Activated naive CD8-positive, alpha-beta T cell treated with anti-CD3 and anti-CD28 coated beads for 36 hours (primary cell): ENCODE results near the gene NRG3. TPM values are rescaled to one million over a fixed set of nuclear protein-coding genes. Genes with fewer than 3 reads are reported as not detected.

Source experiments
- DNase-seq: peaks from one replicate; pipeline ENCODE4 v3.0.0; 2021
- H3K27ac Mint-ChIP-seq: one replicate; pipeline ENCODE4 v1.8.0; 2022; ENCODE audit warnings: mild to moderate bottlenecking, moderate library complexity, mixed read lengths
- H3K27me3 Mint-ChIP-seq: one replicate; pipeline ENCODE4 v1.8.0; 2022; ENCODE audit warnings: mild to moderate bottlenecking, mixed read lengths
- H3K36me3 Mint-ChIP-seq: one replicate; pipeline ENCODE4 v1.8.0; 2021; ENCODE audit warnings: mild to moderate bottlenecking, mixed read lengths
- H3K4me1 Mint-ChIP-seq: one replicate; pipeline ENCODE4 v1.8.0; 2021; ENCODE audit warnings: mixed read lengths
- H3K4me3 Mint-ChIP-seq: one replicate; pipeline ENCODE4 v1.8.0; 2022; ENCODE audit warnings: mild to moderate bottlenecking, moderate library complexity, mixed read lengths
- H3K9me3 Mint-ChIP-seq: one replicate; pipeline ENCODE4 v1.8.0; 2022; ENCODE audit warnings: mixed read lengths
- total RNA-seq, 2 experiments: library from RNA; stranded (reverse); gene quantifications; one replicate each; pipeline ENCODE4 v1.2.3, GENCODE V29; 2021

The NRG3 gene
- total RNA-seq, 2 experiments from 2014 or later = not detected

- H3K36me3 Mint-ChIP-seq = no peaks in the 10 kb centered on the region
Observed at GRCh38 chr10:82256275-82256674, 381.3 kb downstream of the NRG3 start.

GRCh38 chr10:82266438-82266837 is 391.4 kb downstream of the NRG3 start:
- no peak for DNase-seq
- no peak overlapping the region for H3K4me3 Mint-ChIP-seq
- no peaks in the 10 kb centered on the region for H3K27me3 Mint-ChIP-seq
- H3K36me3 Mint-ChIP-seq = no peaks in the 10 kb centered on the region
- no peaks in the 10 kb centered on the region for H3K4me1 Mint-ChIP-seq
- peaks cover 2% of the 10 kb centered on the region for H3K9me3 Mint-ChIP-seq
- H3K27ac Mint-ChIP-seq = no peak overlapping the region

More at GRCh38 chr10:82256275-82256674, 381.3 kb downstream of the NRG3 start:
- H3K4me3 Mint-ChIP-seq = no peak overlapping the region
- H3K9me3 Mint-ChIP-seq = peaks cover 4% of the 10 kb centered on the region
- no peak overlapping the region for H3K27ac Mint-ChIP-seq
- DNase-seq = no peak
- no peaks in the 10 kb centered on the region for H3K27me3 Mint-ChIP-seq
- H3K4me1 Mint-ChIP-seq = no peaks in the 10 kb centered on the region

GRCh38 chr10:82267014-82267413 is 392.0 kb downstream of the NRG3 start:
- Mint-ChIP-seq H3K36me3 (no peaks in the 10 kb centered on the region), H3K27me3 (no peaks in the 10 kb centered on the region), H3K27ac (no peak overlapping the region), H3K4me1 (no peaks in the 10 kb centered on the region), H3K9me3 (peaks cover 2% of the 10 kb centered on the region), H3K4me3 (no peak overlapping the region)
- DNase-seq = no peak

- no peaks in the 10 kb centered on the region for H3K27me3 Mint-ChIP-seq
- H3K4me1 Mint-ChIP-seq = no peaks in the 10 kb centered on the region
- no peak overlapping the region for H3K27ac Mint-ChIP-seq
- peaks cover 2% of the 10 kb centered on the region for H3K9me3 Mint-ChIP-seq
- DNase-seq = no peak
- no peak overlapping the region for H3K4me3 Mint-ChIP-seq
- H3K36me3 Mint-ChIP-seq = no peaks in the 10 kb centered on the region
Observed at GRCh38 chr10:82267465-82267864, 392.5 kb downstream of the NRG3 start.

GRCh38 chr10:82267960-82268359 is 393.0 kb downstream of the NRG3 start:
- DNase-seq = no peak
- Mint-ChIP-seq H3K4me1 (no peaks in the 10 kb centered on the region), H3K27me3 (no peaks in the 10 kb centered on the region), H3K4me3 (no peak overlapping the region), H3K9me3 (peaks cover 2% of the 10 kb centered on the region), H3K27ac (no peak overlapping the region), H3K36me3 (no peaks in the 10 kb centered on the region)

- H3K4me3 Mint-ChIP-seq = no peak overlapping the region
- no peak for DNase-seq
- no peaks in the 10 kb centered on the region for H3K4me1 Mint-ChIP-seq
- no peaks in the 10 kb centered on the region for H3K9me3 Mint-ChIP-seq
- no peaks in the 10 kb centered on the region for H3K27me3 Mint-ChIP-seq
- H3K27ac Mint-ChIP-seq = no peak overlapping the region
- no peaks in the 10 kb centered on the region for H3K36me3 Mint-ChIP-seq
Observed at GRCh38 chr10:82277591-82277990, 402.6 kb downstream of the NRG3 start.

GRCh38 chr10:82278401-82279182 is 403.6 kb downstream of the NRG3 start:
- Mint-ChIP-seq H3K36me3 (no peaks in the 10 kb centered on the region), H3K27ac (no peak overlapping the region)

GRCh38 chr10:82282782-82283456 is 407.9 kb downstream of the NRG3 start:
- H3K27me3 Mint-ChIP-seq = no peaks in the 10 kb centered on the region

More at GRCh38 chr10:82278401-82279182, 403.6 kb downstream of the NRG3 start:
- Mint-ChIP-seq H3K27me3 (no peaks in the 10 kb centered on the region), H3K4me1 (no peaks in the 10 kb centered on the region), H3K9me3 (no peaks in the 10 kb centered on the region), H3K4me3 (no peak overlapping the region)
- no peak for DNase-seq

GRCh38 chr10:82284180-82284579 is 409.2 kb downstream of the NRG3 start:
- Mint-ChIP-seq H3K4me1 (no peaks in the 10 kb centered on the region), H3K27ac (no peak overlapping the region), H3K27me3 (no peaks in the 10 kb centered on the region), H3K36me3 (no peaks in the 10 kb centered on the region), H3K9me3 (no peaks in the 10 kb centered on the region), H3K4me3 (no peak overlapping the region)
- DNase-seq = no peak

More at GRCh38 chr10:82282782-82283456, 407.9 kb downstream of the NRG3 start:
- no peak overlapping the region for H3K27ac Mint-ChIP-seq
- no peaks in the 10 kb centered on the region for H3K4me1 Mint-ChIP-seq
- no peaks in the 10 kb centered on the region for H3K36me3 Mint-ChIP-seq
- H3K4me3 Mint-ChIP-seq = no peak overlapping the region
- no peak for DNase-seq
- no peaks in the 10 kb centered on the region for H3K9me3 Mint-ChIP-seq

GRCh38 chr10:82288461-82288881 is 413.5 kb downstream of the NRG3 start:
- Mint-ChIP-seq H3K4me1 (no peaks in the 10 kb centered on the region), H3K27ac (no peak overlapping the region), H3K9me3 (no peaks in the 10 kb centered on the region), H3K27me3 (no peaks in the 10 kb centered on the region), H3K36me3 (no peaks in the 10 kb centered on the region), H3K4me3 (no peak overlapping the region)
- DNase-seq = no peak

GRCh38 chr10:82289945-82290344 is 415.0 kb downstream of the NRG3 start:
- Mint-ChIP-seq H3K4me3 (no peak overlapping the region), H3K4me1 (no peaks in the 10 kb centered on the region), H3K36me3 (peaks cover 2% of the 10 kb centered on the region), H3K27me3 (no peaks in the 10 kb centered on the region), H3K9me3 (peaks cover 2% of the 10 kb centered on the region), H3K27ac (no peak overlapping the region)
- no peak for DNase-seq

- Mint-ChIP-seq H3K27ac (no peak overlapping the region), H3K27me3 (peaks cover 3% of the 10 kb centered on the region), H3K9me3 (peaks cover 2% of the 10 kb centered on the region), H3K4me3 (no peak overlapping the region), H3K4me1 (no peaks in the 10 kb centered on the region), H3K36me3 (peaks cover 2% of the 10 kb centered on the region)
- DNase-seq = no peak
Observed at GRCh38 chr10:82294874-82295378, 419.9 kb downstream of the NRG3 start.

GRCh38 chr10:82308641-82309040 is 433.6 kb downstream of the NRG3 start:
- Mint-ChIP-seq H3K4me1 (no peaks in the 10 kb centered on the region), H3K9me3 (no peaks in the 10 kb centered on the region), H3K36me3 (no peaks in the 10 kb centered on the region), H3K27ac (no peak overlapping the region), H3K4me3 (no peak overlapping the region), H3K27me3 (no peaks in the 10 kb centered on the region)
- no peak for DNase-seq

- Mint-ChIP-seq H3K27me3 (no peaks in the 10 kb centered on the region), H3K4me3 (no peak overlapping the region), H3K27ac (no peak overlapping the region), H3K4me1 (no peaks in the 10 kb centered on the region), H3K9me3 (no peaks in the 10 kb centered on the region), H3K36me3 (no peaks in the 10 kb centered on the region)
- no peak for DNase-seq
Observed at GRCh38 chr10:82310839-82311238, 435.8 kb downstream of the NRG3 start.

GRCh38 chr10:82313401-82313800 is 438.4 kb downstream of the NRG3 start:
- Mint-ChIP-seq H3K4me1 (no peaks in the 10 kb centered on the region), H3K4me3 (no peak overlapping the region), H3K27me3 (no peaks in the 10 kb centered on the region), H3K36me3 (no peaks in the 10 kb centered on the region), H3K9me3 (no peaks in the 10 kb centered on the region), H3K27ac (no peak overlapping the region)
- DNase-seq = no peak
